Mesothelial cell of epicardium (in vitro differentiated cells): ENCODE measurements around the gene DNASE1L2. TPM values are rescaled to one million over a fixed set of nuclear protein-coding genes. Genes with fewer than 3 reads are reported as not detected.
A peak's percentile ranks its signal among the peaks of the same experiment; 100 is the strongest.

Experiments used
- DNase-seq, 2 experiments: peaks; one replicate each; pipeline ENCODE4 v3.0.0; 2021; ENCODE audit warnings: low spot score in 2 of 2; ENCODE audit not compliant: unreplicated experiment in 2 of 2
- H3K27ac Mint-ChIP-seq: 2 replicates; pipeline ENCODE4 v1.8.0; 2021; ENCODE audit warnings: mixed read lengths
- H3K27me3 Mint-ChIP-seq: 2 replicates; pipeline ENCODE4 v1.8.0; 2021; ENCODE audit warnings: low read depth, mixed read lengths
- H3K36me3 Mint-ChIP-seq: 2 replicates; pipeline ENCODE4 v1.8.0; 2021; ENCODE audit warnings: mixed read lengths
- H3K4me1 Mint-ChIP-seq: 2 replicates; pipeline ENCODE4 v1.8.0; 2021; ENCODE audit warnings: mixed read lengths
- H3K4me3 Mint-ChIP-seq: 2 replicates; pipeline ENCODE4 v1.8.0; 2021; ENCODE audit warnings: mild to moderate bottlenecking, moderate library complexity, mixed read lengths
- H3K9me3 Mint-ChIP-seq: 2 replicates; pipeline ENCODE4 v1.8.0; 2021; ENCODE audit warnings: mixed read lengths
- CTCF ChIP-seq: fragments of 200-600 bp; sonication (generic); IDR thresholded peaks from one replicate; pipeline ENCODE4 v1.5.0; 2021; ENCODE audit warnings: antibody characterized with exemption; ENCODE audit not compliant: unreplicated experiment
- total RNA-seq: library from RNA; stranded (reverse); gene quantifications from 3 replicates; pipeline ENCODE4 v1.2.1, GENCODE V29; 2021

DNASE1L2 gene
- total RNA-seq, 1 donor from 2014 or later: 1.0 TPM

DNA sequence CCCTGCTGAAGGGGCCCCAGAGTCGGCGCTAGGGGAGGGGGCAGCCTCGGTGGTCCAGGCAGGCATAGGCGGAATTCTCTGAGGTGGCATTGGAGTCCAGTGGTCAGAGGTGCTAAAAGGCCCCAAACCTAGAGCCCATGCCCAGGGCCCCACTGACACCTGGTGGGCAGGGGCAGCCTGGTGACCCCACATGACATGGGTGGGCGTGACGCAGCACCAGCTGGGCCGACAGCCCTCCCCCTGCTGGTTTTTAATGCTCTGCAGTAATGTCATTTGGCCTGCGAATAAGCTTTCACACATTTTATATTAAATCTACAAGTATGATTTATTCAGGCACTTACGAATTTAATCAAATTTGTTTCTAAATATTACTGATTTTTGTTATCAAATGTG lies 33.8 kb downstream of the DNASE1L2 start:
- peaks cover 2% of the 10 kb centered on the region for H3K36me3 Mint-ChIP-seq
- no peak for TF ChIP-seq CTCF
- peak overlapping the region; percentile 93 for H3K4me3 Mint-ChIP-seq

DNA sequence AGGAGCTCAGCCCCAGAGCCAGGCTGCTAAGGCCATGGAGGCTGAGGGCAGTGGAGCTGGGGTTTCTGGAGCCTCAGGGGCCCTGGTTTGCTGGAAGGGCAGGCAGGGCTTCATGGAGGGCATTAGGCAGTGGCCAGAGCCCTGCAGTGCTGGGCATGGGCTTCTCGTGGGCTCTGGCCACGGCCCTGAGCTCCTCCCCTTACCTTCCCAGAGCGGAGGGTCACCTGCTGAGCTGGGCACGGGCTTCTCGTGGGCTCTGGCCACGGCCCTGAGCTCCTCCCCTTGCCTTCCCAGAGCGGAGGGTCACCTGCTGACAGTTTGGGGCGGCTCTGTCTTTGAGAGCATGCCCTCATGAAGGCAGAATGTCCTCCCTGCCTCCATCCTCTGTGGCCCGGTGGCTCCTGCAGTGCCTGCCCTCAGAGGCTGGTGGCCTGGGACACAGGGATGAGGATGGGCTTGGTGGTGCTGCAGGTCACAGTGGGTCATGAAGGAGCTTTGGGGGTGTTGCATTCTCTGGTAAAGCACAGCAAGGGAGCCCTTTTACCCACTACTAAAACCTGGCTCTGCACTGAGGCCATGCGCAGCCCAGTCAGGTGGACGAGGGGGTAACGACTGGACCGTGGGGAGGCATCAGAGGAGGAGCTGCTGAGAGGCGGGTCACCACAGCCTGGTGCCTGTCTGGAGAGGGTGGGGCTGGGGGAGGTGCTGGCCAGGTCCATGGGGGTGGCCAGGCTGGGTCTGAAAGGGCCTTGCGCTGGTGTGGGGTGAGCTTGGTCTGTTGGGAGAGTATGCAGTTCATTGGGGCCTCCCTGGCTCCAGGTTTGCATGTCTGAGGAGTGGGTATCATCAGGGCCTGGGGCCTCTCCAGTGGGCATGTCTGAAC lies 34.6 kb downstream of the DNASE1L2 start:
- TF ChIP-seq CTCF: no peak
- no peaks in the 10 kb centered on the region for H3K9me3 Mint-ChIP-seq
- no peak overlapping the region for H3K27ac Mint-ChIP-seq
- peaks cover under 1% of the 10 kb centered on the region for H3K27me3 Mint-ChIP-seq
- no peak for DNase-seq
- H3K4me3 Mint-ChIP-seq: no peak overlapping the region
- peaks cover 20% of the 10 kb centered on the region for H3K4me1 Mint-ChIP-seq
- peaks cover 2% of the 10 kb centered on the region for H3K36me3 Mint-ChIP-seq

More for the DNA sequence above, 33.8 kb downstream of the DNASE1L2 start:
- DNase-seq: no peak
- peaks cover 24% of the 10 kb centered on the region for H3K4me1 Mint-ChIP-seq
- no peaks in the 10 kb centered on the region for H3K9me3 Mint-ChIP-seq
- no peak overlapping the region for H3K27ac Mint-ChIP-seq
- no peaks in the 10 kb centered on the region for H3K27me3 Mint-ChIP-seq

- Mint-ChIP-seq H3K4me1 (peaks cover 9% of the 10 kb centered on the region), H3K9me3 (no peaks in the 10 kb centered on the region), H3K36me3 (peaks cover 2% of the 10 kb centered on the region), H3K27ac (no peak overlapping the region), H3K4me3 (no peak overlapping the region), H3K27me3 (peaks cover 7% of the 10 kb centered on the region)
- no peak for TF ChIP-seq CTCF
- DNase-seq: no peak
These were observed 35.7 kb downstream of the DNASE1L2 start for GRCh38 chr16:2271848-2272461.

GRCh38 chr16:2273484-2273883 lies 37.2 kb downstream of the DNASE1L2 start:
- peaks cover 7% of the 10 kb centered on the region for H3K4me1 Mint-ChIP-seq
- no peak overlapping the region for H3K4me3 Mint-ChIP-seq
- H3K36me3 Mint-ChIP-seq: peaks cover 2% of the 10 kb centered on the region
- no peaks in the 10 kb centered on the region for H3K9me3 Mint-ChIP-seq
- no peak for TF ChIP-seq CTCF
- H3K27me3 Mint-ChIP-seq: peaks cover 14% of the 10 kb centered on the region
- peak overlapping the region; percentile 14 for H3K27ac Mint-ChIP-seq
- DNase-seq: no peak

DNA sequence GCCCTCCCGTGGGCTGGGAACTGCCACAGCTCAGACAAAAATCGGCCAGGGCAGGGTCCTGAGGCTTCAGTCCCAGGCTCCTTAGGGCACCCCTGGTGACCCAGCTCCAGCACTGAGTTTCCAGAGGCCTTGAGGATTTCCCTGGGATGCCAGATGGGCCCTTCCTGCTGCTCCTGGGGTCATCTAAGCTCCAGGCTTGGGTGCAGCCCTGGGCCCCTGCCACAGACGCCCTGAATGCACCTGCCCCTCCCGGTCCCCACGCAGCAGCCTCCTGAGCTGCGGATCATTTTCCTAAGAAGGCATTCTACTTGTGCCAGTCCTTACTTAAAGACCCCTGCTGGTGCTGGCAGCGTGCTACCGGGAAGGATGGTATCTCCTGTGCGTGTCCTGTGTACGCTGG lies 37.7 kb downstream of the DNASE1L2 start:
- Mint-ChIP-seq H3K4me3 (no peak overlapping the region), H3K9me3 (no peaks in the 10 kb centered on the region), H3K27me3 (peaks cover 14% of the 10 kb centered on the region), H3K27ac (no peak overlapping the region), H3K36me3 (peaks cover 2% of the 10 kb centered on the region), H3K4me1 (peaks cover 5% of the 10 kb centered on the region)
- no peak for TF ChIP-seq CTCF
- DNase-seq: no peak
